GM21447 (cell line): Measurements from ENCODE around the gene MCMBP.
"Not testable (repeated sequence)": the region's sequence is repeated elsewhere in the genome, so short reads cannot be mapped to it uniquely, and the experiment has no call there.

Source experiments
- ATAC-seq: cut with Tn5 transposase; IDR thresholded peaks from one replicate; pipeline ENCODE4 v1.9.1; 2021; ENCODE audit not compliant: unreplicated experiment

The MCMBP gene

GRCh38 chr10:119832951-119833350 is 39.7 kb downstream of the MCMBP start:
- ATAC-seq: no peak

- no peak for ATAC-seq
These were observed 41.0 kb downstream of the MCMBP start for GRCh38 chr10:119831656-119832055.

GRCh38 chr10:119830851-119831250 is 41.8 kb downstream of the MCMBP start:
- no peak for ATAC-seq

GRCh38 chr10:119829429-119829828 is 43.2 kb downstream of the MCMBP start:
- ATAC-seq: no peak

- no peak for ATAC-seq
These were observed 45.2 kb downstream of the MCMBP start for GRCh38 chr10:119827430-119827829.

- no peak for ATAC-seq
These were observed 45.9 kb downstream of the MCMBP start for GRCh38 chr10:119826771-119827170.

GRCh38 chr10:119824299-119824698 is 48.3 kb downstream of the MCMBP start:
- no peak for ATAC-seq

- ATAC-seq: no peak
These were observed 51.5 kb downstream of the MCMBP start for GRCh38 chr10:119821182-119821581.

- ATAC-seq: no peak
These were observed 53.8 kb downstream of the MCMBP start for GRCh38 chr10:119818889-119819270.

- no peak for ATAC-seq
These were observed 54.4 kb downstream of the MCMBP start for GRCh38 chr10:119817991-119818888.

GRCh38 chr10:119815671-119816070 is 57.0 kb downstream of the MCMBP start:
- ATAC-seq: no peak

- ATAC-seq: no peak
These were observed 60.0 kb downstream of the MCMBP start for GRCh38 chr10:119812684-119813083.

GRCh38 chr10:119811122-119811521 is 61.5 kb downstream of the MCMBP start:
- ATAC-seq: no peak

- no peak for ATAC-seq
These were observed 64.5 kb downstream of the MCMBP start for GRCh38 chr10:119807960-119808697.

- no peak for ATAC-seq
These were observed 66.1 kb downstream of the MCMBP start for GRCh38 chr10:119806334-119807130.

- ATAC-seq: no peak
These were observed 66.9 kb downstream of the MCMBP start for GRCh38 chr10:119805702-119806230.

GRCh38 chr10:119803264-119803663 is 69.4 kb downstream of the MCMBP start:
- no peak for ATAC-seq

GRCh38 chr10:119801998-119802538 is 70.6 kb downstream of the MCMBP start:
- peak; percentile 58 for ATAC-seq

GRCh38 chr10:119801176-119801575 is 71.5 kb downstream of the MCMBP start:
- no peak for ATAC-seq

- ATAC-seq: no peak
These were observed 76.6 kb downstream of the MCMBP start for GRCh38 chr10:119796039-119796438.

GRCh38 chr10:119795101-119795500 is 77.5 kb downstream of the MCMBP start:
- ATAC-seq: not testable (repeated sequence)
